Ovary (tissue), 9 donors: ENCODE measurements around the gene GNPTAB. TPM values are rescaled to one million over a fixed set of nuclear protein-coding genes. Genes with fewer than 3 reads are reported as not detected.
"Not testable (repeated sequence)": the region's sequence is repeated elsewhere in the genome, so short reads cannot be mapped to it uniquely, and the experiment has no call there.

ENCODE experiments used
- DNase-seq, 5 donors: peaks; one replicate each; pipeline ENCODE4 v3.0.0-alpha.2; 2019 to 2020
- H3K27ac ChIP-seq, 2 donors: fragments of 200-600 bp; one replicate each; pipeline versions ENCODE4 v1.5.1 to v1.8.0; 2019 to 2022
- H3K27me3 ChIP-seq: fragments of 200-600 bp; one replicate; pipeline ENCODE4 v1.8.0; 2022
- H3K36me3 ChIP-seq: fragments of 200-600 bp; sonication (generic); one replicate; pipeline ENCODE4 v1.5.1; 2019
- H3K4me1 ChIP-seq: one replicate; pipeline ENCODE4 v1.8.1; 2013; ENCODE audit warnings: mild to moderate bottlenecking, moderate library complexity; ENCODE audit not compliant: insufficient read depth
- H3K4me3 ChIP-seq: fragments of 200-600 bp; sonication (generic); one replicate; pipeline ENCODE4 v1.5.1; 2017
- H3K9me3 ChIP-seq, 2 donors: fragments of 200-600 bp in 1 of 2; sonication (generic) in 1 of 2; one replicate each; pipeline versions ENCODE4 v1.5.1 to v1.8.1; 2013 to 2019; ENCODE audit warnings: mild to moderate bottlenecking in 1 of 2, moderate library complexity in 1 of 2
- CTCF ChIP-seq, 3 donors: fragments of 450-650 bp in 2 of 3; fragments of 200-600 bp in 1 of 3; IDR thresholded peaks; one replicate each; pipeline versions ENCODE4 v1.5.1 to v1.8.0; 2016 to 2022; ENCODE audit warnings: antibody characterized with exemption in 3 of 3, mild to moderate bottlenecking in 1 of 3
- EP300 ChIP-seq: sonication (generic); formaldehyde crosslinking; IDR thresholded peaks from one replicate; pipeline ENCODE4 v1.6.1; 2017; ENCODE audit warnings: antibody characterized with exemption
- POLR2A ChIP-seq: fragments of 450-650 bp; IDR thresholded peaks from one replicate; pipeline ENCODE4 v1.6.1; 2017; ENCODE audit warnings: antibody characterized with exemption, mild to moderate bottlenecking, moderate library complexity
- WGBS, 3 donors: extraction: QIAGEN DNeasy Blood & Tissue Kit in 1 of 3; methylation state at CpG; one replicate each; pipeline versions ENCODE4 v1.1.5 to v1.1.7; 2013 to 2017; 5-methylcytosine and 5-hydroxymethylcytosine counted together
- intact Hi-C, 4 donors: fragments of 100-400 bp; cut with DNase I; formaldehyde crosslinking; loops; one replicate each; pipeline versions ENCODE4 v1.11.0 to v1.15.1; 2022 to 2023
- polyA plus RNA-seq, 2 donors: library from polyadenylated mRNA; stranded (reverse); fragments of 200-250 nt in 1 of 2; fragments of 350-450 nt in 1 of 2; fragmentation: Illumina TruSeq in 1 of 2; extraction: RNeasy Lipid Tissue Mini Kit (QIAGEN cat#74804) in 1 of 2; gene quantifications; one replicate each; pipeline ENCODE4 v1.2.3, GENCODE V29; 2013 to 2014
- total RNA-seq, 7 donors: library from RNA; depleted of rRNA in 2 of 7; stranded (reverse); fragments of >200 nt in 2 of 7; fragmentation: NEBNext Ultra II Directional in 3 of 7; extraction: Animal tissue kit (Norgen Biotek cat#: 25700) in 3 of 7; gene quantifications; one replicate each; pipeline versions ENCODE4 v1.1.0 to v1.2.4, GENCODE V29; 2016 to 2023
- donor health status: DM: no; HTN: no; CAD: no; lungs with moderate emphysema.
- donor health status: DM: no; HTN: no; CAD: no.
- donor health status: Bipolar disorder and iron deficiency.
- donor health status: DM: yes; HTN: yes; CAD: no.
- donor health status: DM: no; HTN: no; CAD: no.
- donor health status: DM: yes; HTN: yes; CAD: no.

GNPTAB gene
- total and polyA plus RNA-seq, 9 donors, result 7.1 to 24.2 (median 16.6) TPM

GRCh38 chr12:101876861-101877805, 46.4 kb upstream of the GNPTAB start, which contains the start of gene DRAM1:
DRAM1 (plus strand) TSS chr12:101877580; CDS start chr12:101877790, 210 bp downstream.
- Histone ChIP-seq H3K36me3 (no peaks in the 10 kb centered on the region), H3K4me1 (peaks cover 3% of the 10 kb centered on the region), H3K4me3 (peak within 1 kb of the TSS; percentile 59), H3K27me3 (no peaks in the 10 kb centered on the region), H3K27ac (peak within 1 kb of the TSS; percentile 93 to 94), H3K9me3 (no peaks in the 10 kb centered on the region)
- peak; percentile 11 for TF ChIP-seq EP300
- peak; percentile 89 for TF ChIP-seq POLR2A
- no peak for TF ChIP-seq CTCF (IDR thresholded peaks at IDR 0.05)
- DNase-seq, result peak; percentile 91 to 94 (median 93)
- WGBS, 3 donors, result 0 to 1% (median 1%) methylated on average over 66 to 105 of the region's 105 CpGs
- intact Hi-C loops, result no loop called here

- WGBS, 3 donors, result 37 to 41% (median 39%) methylated on average over 9 of the region's 9 CpGs
- no peak for TF ChIP-seq POLR2A
- no peak for TF ChIP-seq EP300
- no peak for TF ChIP-seq CTCF (IDR thresholded peaks at IDR 0.05)
- Histone ChIP-seq H3K36me3 (no peaks in the 10 kb centered on the region), H3K9me3 (no peaks in the 10 kb centered on the region), H3K27me3 (no peaks in the 10 kb centered on the region), H3K27ac (peak overlapping the region; percentile 93 to 94), H3K4me1 (peaks cover 3% of the 10 kb centered on the region), H3K4me3 (peak overlapping the region; percentile 59)
- DNase-seq, result no peak
- intact Hi-C loops, result no loop called here
Observed at GRCh38 chr12:101876322-101876860, 45.6 kb upstream of the GNPTAB start.

- DNase-seq, result no peak
- no peak overlapping the region for H3K27ac ChIP-seq
- H3K9me3 ChIP-seq, result no peaks in the 10 kb centered on the region
Observed at GRCh38 chr12:101875162-101875561, 44.4 kb upstream of the GNPTAB start.

GRCh38 chr12:101870925-101871324, 40.2 kb upstream of the GNPTAB start:
- intact Hi-C loops, result no loop called here
- no peak for DNase-seq

More at GRCh38 chr12:101875162-101875561, 44.4 kb upstream of the GNPTAB start:
- intact Hi-C loops, result no loop called here
- no peaks in the 10 kb centered on the region for H3K36me3 ChIP-seq
- no peak overlapping the region for H3K4me3 ChIP-seq
- WGBS, 3 donors, result 87 to 90% (median 88%) methylated on average over 9 of the region's 9 CpGs
- H3K27me3 ChIP-seq, result no peaks in the 10 kb centered on the region
- TF ChIP-seq EP300 (no peak), CTCF (IDR thresholded peaks at IDR 0.05) (no peak), POLR2A (no peak)
- peaks cover 3% of the 10 kb centered on the region for H3K4me1 ChIP-seq

GRCh38 chr12:101867619-101868018, 36.9 kb upstream of the GNPTAB start:
- H3K4me1 ChIP-seq, H3K36me3 ChIP-seq, H3K27ac ChIP-seq, H3K27me3 ChIP-seq, H3K9me3 ChIP-seq, intact Hi-C loops, DNase-seq, H3K4me3 ChIP-seq: not testable (repeated sequence)
- WGBS, 3 donors, result 90 to 96% (median 92%) methylated on average over 3 of the region's 3 CpGs

More at GRCh38 chr12:101870925-101871324, 40.2 kb upstream of the GNPTAB start:
- H3K9me3 ChIP-seq, result no peaks in the 10 kb centered on the region
- no peaks in the 10 kb centered on the region for H3K36me3 ChIP-seq
- TF ChIP-seq CTCF (IDR thresholded peaks at IDR 0.05) (no peak), EP300 (no peak), POLR2A (no peak)
- H3K4me3 ChIP-seq, result no peak overlapping the region
- no peaks in the 10 kb centered on the region for H3K4me1 ChIP-seq
- H3K27me3 ChIP-seq, result no peaks in the 10 kb centered on the region
- no peak overlapping the region for H3K27ac ChIP-seq
- WGBS, 3 donors, result 55 to 73% (median 60%) methylated on average over 1 of the region's 1 CpG
